Right forelimb (tissue), 1 donor: ENCODE data around the gene PIAS3.

Experiments used
- DNase-seq: peaks from one replicate; pipeline ENCODE4 v3.0.0-alpha.2; 2018

PIAS3 gene

GRCh38 chr1:145858901-145859490, at the start of gene PIAS3:
Gene PIAS3, minus strand, starts transcription at chr1:145859081. Its CDS starts 91 bp downstream, at chr1:145858990.
- peak; percentile 98 for DNase-seq

GRCh38 chr1:145908653-145909052, 49.8 kb upstream of the PIAS3 start:
- DNase-seq, result no peak

GRCh38 chr1:145906954-145907753, 48.3 kb upstream of the PIAS3 start:
- no peak for DNase-seq

GRCh38 chr1:145901312-145902021, 42.6 kb upstream of the PIAS3 start:
- DNase-seq, result no peak

GRCh38 chr1:145898756-145899155, 39.9 kb upstream of the PIAS3 start:
- no peak for DNase-seq

- DNase-seq, result no peak
Observed at GRCh38 chr1:145897969-145898368, 39.1 kb upstream of the PIAS3 start.

GRCh38 chr1:145895471-145895870, 36.6 kb upstream of the PIAS3 start:
- no peak for DNase-seq

- no peak for DNase-seq
Observed at GRCh38 chr1:145893306-145894055, 34.6 kb upstream of the PIAS3 start.

- DNase-seq, result no peak
Observed at GRCh38 chr1:145892486-145893087, 33.7 kb upstream of the PIAS3 start.

- peak; percentile 97 for DNase-seq
Observed at GRCh38 chr1:145891587-145892485, 33.0 kb upstream of the PIAS3 start.

GRCh38 chr1:145891143-145891542, 32.3 kb upstream of the PIAS3 start:
- no peak for DNase-seq

- DNase-seq, result no peak
Observed at GRCh38 chr1:145889722-145890121, 30.8 kb upstream of the PIAS3 start.

- no peak for DNase-seq
Observed at GRCh38 chr1:145887631-145888030, 28.8 kb upstream of the PIAS3 start.

- no peak for DNase-seq
Observed at GRCh38 chr1:145886816-145887215, 27.9 kb upstream of the PIAS3 start.

- DNase-seq, result no peak
Observed at GRCh38 chr1:145886390-145886789, 27.5 kb upstream of the PIAS3 start.

GRCh38 chr1:145885738-145886287, 26.9 kb upstream of the PIAS3 start, which contains the start of gene ANKRD35:
Gene ANKRD35, minus strand, starts transcription at chr1:145885866. Its CDS starts 108 bp downstream, at chr1:145885758.
- DNase-seq, result peak; percentile 85

- DNase-seq, result no peak
Observed at GRCh38 chr1:145884675-145885074, 25.8 kb upstream of the PIAS3 start.

- DNase-seq, result no peak
Observed at GRCh38 chr1:145879775-145880174, 20.9 kb upstream of the PIAS3 start.

- DNase-seq, result no peak
Observed at GRCh38 chr1:145878724-145879123, 19.8 kb upstream of the PIAS3 start.

GRCh38 chr1:145877923-145878486, 19.1 kb upstream of the PIAS3 start:
- DNase-seq, result no peak

GRCh38 chr1:145874646-145875045, 15.8 kb upstream of the PIAS3 start:
- no peak for DNase-seq
